ENCODE results near the gene EFCAB6. TPM values are rescaled to one million over a fixed set of nuclear protein-coding genes. Genes with fewer than 3 reads are reported as not detected.

Gene EFCAB6
- total RNA-seq, 2 donors from 2014 or later, result 2.2 to 2.5 TPM

- ATAC-seq (ENCODE audit: insufficient number of reproducible peaks, low FRiP score, low read depth), result no peak
- Histone ChIP-seq H3K9me3 (no peaks in the 10 kb centered on the region), H3K4me1 (ENCODE audit: control insufficient read depth in 1 of 2, low read depth in 2 of 2) (no peaks in the 10 kb centered on the region), H3K27ac (no peak overlapping the region), H3K27me3 (replicated peaks; ENCODE audit: insufficient read depth) (no peaks in the 10 kb centered on the region), H3K4me3 (no peak overlapping the region), H3K36me3 (no peaks in the 10 kb centered on the region)
- DNase-seq (ENCODE audit: low spot score), result no peak
- no peak for TF ChIP-seq CTCF (IDR thresholded peaks at IDR 0.05)
These were observed 8.0 kb upstream of the EFCAB6 start for GRCh38 chr22:43819931-43820640.

DNA sequence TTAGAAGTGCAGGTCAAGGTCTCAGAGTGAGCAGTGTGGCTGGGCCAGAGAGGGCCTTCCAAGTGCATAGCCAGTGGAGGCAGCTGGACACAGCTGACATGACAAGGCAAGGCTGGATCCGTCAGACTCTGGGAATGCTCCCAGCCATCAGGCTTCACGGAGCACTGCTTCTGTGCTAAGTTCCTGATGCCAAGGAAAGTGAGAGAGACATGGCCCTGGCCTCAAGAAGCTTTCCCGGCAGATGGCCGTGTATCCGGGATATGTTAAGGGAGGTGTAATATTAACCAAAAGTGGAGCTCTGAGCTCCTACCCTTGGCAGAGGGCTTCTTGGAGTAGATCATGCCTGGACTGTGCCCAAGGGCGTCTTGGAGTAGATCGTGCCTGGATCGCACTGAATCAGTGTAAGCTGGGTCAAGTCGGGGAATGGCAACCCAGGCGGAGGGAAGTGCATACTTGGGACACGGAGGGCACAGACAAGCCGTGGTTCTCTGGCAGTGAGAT, 7.4 kb upstream of the EFCAB6 start:
- DNase-seq (ENCODE audit: low spot score) (no peak), ATAC-seq (ENCODE audit: insufficient number of reproducible peaks, low FRiP score, low read depth) (no peak)
- Histone ChIP-seq H3K36me3 (no peaks in the 10 kb centered on the region), H3K4me3 (no peak overlapping the region), H3K27ac (no peak overlapping the region), H3K9me3 (no peaks in the 10 kb centered on the region), H3K27me3 (replicated peaks; ENCODE audit: insufficient read depth) (no peaks in the 10 kb centered on the region), H3K4me1 (ENCODE audit: control insufficient read depth in 1 of 2, low read depth in 2 of 2) (no peaks in the 10 kb centered on the region)
- no peak for TF ChIP-seq CTCF (IDR thresholded peaks at IDR 0.05)

GRCh38 chr22:43818981-43819380, 6.9 kb upstream of the EFCAB6 start:
- no peak overlapping the region for H3K4me3 ChIP-seq
- ATAC-seq (ENCODE audit: insufficient number of reproducible peaks, low FRiP score, low read depth), result no peak
- no peaks in the 10 kb centered on the region for H3K9me3 ChIP-seq
- no peaks in the 10 kb centered on the region for H3K36me3 ChIP-seq
- no peaks in the 10 kb centered on the region for H3K4me1 ChIP-seq (ENCODE audit: control insufficient read depth in 1 of 2, low read depth in 2 of 2)
- DNase-seq (ENCODE audit: low spot score), result no peak
- H3K27me3 ChIP-seq (replicated peaks; ENCODE audit: insufficient read depth), result no peaks in the 10 kb centered on the region
- TF ChIP-seq CTCF (IDR thresholded peaks at IDR 0.05), result no peak
- no peak overlapping the region for H3K27ac ChIP-seq

DNA sequence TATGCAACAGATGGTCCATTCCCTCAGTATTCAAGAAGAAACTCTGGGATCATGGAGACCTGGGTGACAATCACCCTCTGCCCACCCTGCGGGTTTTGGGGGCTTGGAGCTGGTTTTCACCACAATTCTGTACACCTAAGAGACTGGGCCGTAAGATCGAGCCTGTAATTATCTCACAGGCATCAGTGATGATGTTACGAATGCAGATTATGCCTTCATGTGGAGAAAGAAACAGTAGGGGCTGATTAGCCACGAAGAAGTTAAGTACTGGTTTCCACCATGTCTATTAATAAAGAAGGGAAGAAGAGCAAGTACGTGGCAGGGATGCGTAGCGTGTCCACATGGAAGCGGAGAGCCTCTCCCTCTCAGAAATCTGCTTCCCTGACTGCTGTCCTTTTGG, 5.3 kb upstream of the EFCAB6 start:
- Histone ChIP-seq H3K27ac (no peak overlapping the region), H3K27me3 (replicated peaks; ENCODE audit: insufficient read depth) (no peaks in the 10 kb centered on the region), H3K9me3 (no peaks in the 10 kb centered on the region), H3K36me3 (no peaks in the 10 kb centered on the region), H3K4me3 (no peak overlapping the region), H3K4me1 (ENCODE audit: control insufficient read depth in 1 of 2, low read depth in 2 of 2) (peaks cover 5 to 11% of the 10 kb centered on the region in 2 donors)
- ATAC-seq (ENCODE audit: insufficient number of reproducible peaks, low FRiP score, low read depth) (no peak), DNase-seq (ENCODE audit: low spot score) (no peak)
- TF ChIP-seq CTCF (IDR thresholded peaks at IDR 0.05), result no peak

DNA sequence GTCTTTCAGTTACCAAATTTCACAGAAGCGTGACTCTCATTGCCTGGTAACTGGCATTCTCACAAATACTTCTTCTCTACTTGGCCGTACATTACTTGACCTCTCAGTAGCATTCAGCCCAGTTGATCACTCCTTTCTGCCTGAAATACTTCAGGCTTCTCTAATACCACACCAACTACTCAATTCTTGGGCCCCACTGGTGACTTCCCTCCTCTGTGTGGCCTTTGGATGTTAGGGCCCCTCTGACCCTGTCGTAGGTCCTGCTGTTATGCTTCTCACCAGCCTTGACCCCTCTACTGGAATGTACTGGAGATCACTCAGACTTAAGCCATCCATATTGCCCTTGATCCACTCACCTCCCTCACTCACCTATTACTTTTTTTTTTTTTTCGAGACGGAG, 2.2 kb upstream of the EFCAB6 start:
- DNase-seq (ENCODE audit: low spot score) (no peak), ATAC-seq (ENCODE audit: insufficient number of reproducible peaks, low FRiP score, low read depth) (no peak)
- no peak for TF ChIP-seq CTCF (IDR thresholded peaks at IDR 0.05)

More for the DNA sequence above, 2.2 kb upstream of the EFCAB6 start:
- H3K9me3 ChIP-seq, result no peaks in the 10 kb centered on the region
- H3K4me3 ChIP-seq, result no peak overlapping the region
- H3K4me1 ChIP-seq (ENCODE audit: control insufficient read depth in 1 of 2, low read depth in 2 of 2), result peaks cover 9 to 17% of the 10 kb centered on the region in 2 donors
- H3K27me3 ChIP-seq (replicated peaks; ENCODE audit: insufficient read depth), result no peaks in the 10 kb centered on the region
- H3K36me3 ChIP-seq, result no peaks in the 10 kb centered on the region
- no peak overlapping the region for H3K27ac ChIP-seq
